Sigmoid colon (tissue), 7 donors: ENCODE results near the gene PHAX. TPM values are rescaled to one million over a fixed set of nuclear protein-coding genes. Genes with fewer than 3 reads are reported as not detected.

Experiments
- DNase-seq: peaks from one replicate; pipeline ENCODE4 v3.0.0-alpha.2; 2019
- H3K27ac ChIP-seq, 4 donors: fragments of 200-600 bp; sonication (generic); one replicate each; pipeline ENCODE4 v1.5.1; 2016 to 2019; ENCODE audit warnings: mild to moderate bottlenecking in 1 of 4
- H3K27me3 ChIP-seq, 3 donors: fragments of 200-600 bp; sonication (generic); one replicate each; pipeline ENCODE4 v1.5.1; 2019; ENCODE audit warnings: mild to moderate bottlenecking in 1 of 3
- H3K36me3 ChIP-seq, 4 donors: fragments of 200-600 bp; sonication (generic); one replicate each; pipeline ENCODE4 v1.5.1; 2016 to 2019
- H3K4me1 ChIP-seq, 4 donors: fragments of 200-600 bp; sonication (generic); one replicate each; pipeline ENCODE4 v1.5.1; 2017 to 2019
- H3K4me3 ChIP-seq, 4 donors: fragments of 200-600 bp; sonication (generic); one replicate each; pipeline ENCODE4 v1.5.1; 2017 to 2019; ENCODE audit warnings: mild to moderate bottlenecking in 2 of 4, moderate library complexity in 1 of 4
- H3K9me3 ChIP-seq, 4 donors: fragments of 200-600 bp in 3 of 4; sonication (generic) in 3 of 4; one replicate each; pipeline versions ENCODE4 v1.5.1 to v1.6.1; 2013 to 2019
- CTCF ChIP-seq, 4 experiments: fragments of 450-650 bp in 3 of 4; fragments of 200-600 bp in 1 of 4; IDR thresholded peaks; one replicate each; pipeline ENCODE4 v1.5.1; 2016 to 2019; ENCODE audit warnings: antibody characterized with exemption in 4 of 4, mild to moderate bottlenecking in 3 of 4, moderate library complexity in 2 of 4
- EP300 ChIP-seq, 4 donors: sonication (generic); formaldehyde crosslinking; IDR thresholded peaks; one replicate each; pipeline ENCODE4 v1.6.1; 2017; ENCODE audit warnings: antibody characterized with exemption in 4 of 4
- POLR2A ChIP-seq, 2 donors: fragments of 450-650 bp; IDR thresholded peaks; one replicate each; pipeline ENCODE4 v1.6.1; 2016; ENCODE audit warnings: antibody characterized with exemption in 2 of 2, mild to moderate bottlenecking in 2 of 2, moderate library complexity in 2 of 2
- POLR2AphosphoS5 ChIP-seq, 4 donors: sonication (generic); formaldehyde crosslinking; IDR thresholded peaks; one replicate each; pipeline ENCODE4 v1.6.1; 2017; ENCODE audit warnings: antibody characterized with exemption in 4 of 4
- WGBS, 2 donors: extraction: QIAGEN DNeasy Blood & Tissue Kit; methylation state at CpG; one replicate each; pipeline ENCODE4 v1.1.7; 2013; 5-methylcytosine and 5-hydroxymethylcytosine counted together
- intact Hi-C: fragments of 100-400 bp; cut with DNase I; formaldehyde crosslinking; loops from one replicate; pipeline ENCODE4 v1.15.1; 2023
- polyA plus RNA-seq, 3 donors: library from polyadenylated mRNA; stranded (reverse); fragments of 200-250 nt; gene quantifications; one replicate each; pipeline ENCODE4 v1.2.3, GENCODE V29; 2013
- small RNA-seq, 3 donors: library from RNA; depleted of rRNA; stranded (forward); fragments of <200 nt; gene quantifications; one replicate each; pipeline ENCODE3, GENCODE V24; 2016
- total RNA-seq, 4 donors: library from RNA; depleted of rRNA; stranded (reverse); fragments of >200 nt; gene quantifications; one replicate each; pipeline ENCODE4 v1.1.0, GENCODE V29; 2016
- donor health status: healthy with polysubstance abuse.
- donor health status: Bipolar disorder and iron deficiency.
- donor health status: healthy.

PHAX gene
- total and polyA plus RNA-seq, 7 donors = 18.9 to 58.5 (median 38.8) TPM

GRCh38 chr5:126675338-126675737, 74.6 kb downstream of the PHAX start:
- peaks cover 0 to 2% (median 0%) of the 10 kb centered on the region in 3 donors for H3K27me3 ChIP-seq
- H3K9me3 ChIP-seq = no peaks in the 10 kb centered on the region
- no peaks in the 10 kb centered on the region for H3K4me1 ChIP-seq
- DNase-seq = no peak
- no peaks in the 10 kb centered on the region for H3K36me3 ChIP-seq
- intact Hi-C loops = loop anchor here (10.0 kb wide), 1 partner anchor 639 kb away; no protein-coding TSS in a partner anchor
- H3K27ac ChIP-seq = no peak overlapping the region
- 48 to 63% methylated on average over 2 of the region's 2 CpGs for WGBS, 2 donors
- TF ChIP-seq POLR2A (IDR thresholded peaks at IDR 0.05) = no peak
- no peak for TF ChIP-seq EP300 (IDR thresholded peaks at IDR 0.05)
- no peak for TF ChIP-seq POLR2AphosphoS5 (IDR thresholded peaks at IDR 0.05)
- TF ChIP-seq CTCF (IDR thresholded peaks at IDR 0.05) = no peak
- H3K4me3 ChIP-seq = no peak overlapping the region

GRCh38 chr5:126676195-126676624, 75.5 kb downstream of the PHAX start:
- H3K27ac ChIP-seq = no peak overlapping the region
- H3K27me3 ChIP-seq = peaks cover 0 to 3% (median 0%) of the 10 kb centered on the region in 3 donors
- no peaks in the 10 kb centered on the region for H3K9me3 ChIP-seq
- H3K4me1 ChIP-seq = no peaks in the 10 kb centered on the region
- DNase-seq = peak; percentile 70
- WGBS, 2 donors = 23 to 25% methylated on average over 4 of the region's 4 CpGs
- intact Hi-C loops = loop anchor here (1.0 to 10.0 kb wide), 3 partner anchors 100 to 639 kb away; no protein-coding TSS in a partner anchor
- H3K36me3 ChIP-seq = no peaks in the 10 kb centered on the region
- TF ChIP-seq POLR2A (IDR thresholded peaks at IDR 0.05) = no peak
- peak; percentile 65 to 81 (median 71) for TF ChIP-seq CTCF (IDR thresholded peaks at IDR 0.05)
- no peak overlapping the region for H3K4me3 ChIP-seq

Small RNAs within 50 kb of the gene (small RNA-seq; reads per million reads assigned to genes)
- gene BOLA3P3 (0 reads per million in 3 donors), gene RNU6-290P (0 reads per million in 3 donors)

Other genes starting within 250 kb of the PHAX start
- 10 to 100 TPM; 33.0 to 53.8 (median 46.5) TPM for gene GRAMD2B, start 177.5 kb upstream of the PHAX start, total RNA-seq
- 10 to 100 TPM; 26.1 to 44.4 (median 27.0) TPM for gene GRAMD2B, start 177.5 kb upstream of the PHAX start, polyA plus RNA-seq
- 10 to 100 TPM; 16.0 to 22.2 (median 17.8) TPM for gene ALDH7A1, start 5.7 kb upstream of the PHAX start, total RNA-seq
- 10 to 100 TPM; 26.4 to 37.0 (median 31.5) TPM for gene ALDH7A1, start 5.7 kb upstream of the PHAX start, polyA plus RNA-seq
- gene LMNB1, start 176.2 kb downstream of the PHAX start, total RNA-seq = 10 to 100 TPM in 1 of 4 donors, 1 to 10 TPM in 3; 1.5 to 14.8 (median 5.8) TPM
- 10 to 100 TPM in 2 of 3 donors, 1 to 10 TPM in 1; 9.0 to 53.5 (median 15.0) TPM for gene LMNB1, start 176.2 kb downstream of the PHAX start, polyA plus RNA-seq